Measurements from ENCODE around the gene GGT1.

The GGT1 gene

GRCh38 chr22:24555165-24556039 lies 47.6 kb upstream of the GGT1 start, which contains the start of gene SNRPD3 (continued):
- peak; percentile 92 for TF ChIP-seq PATZ1 (tag by site-specific recombination; IDR thresholded peaks at IDR 0.05)
- no peak for TF ChIP-seq BCL11A (tag by site-specific recombination; IDR thresholded peaks at IDR 0.05; ENCODE audit: low read depth)
- 0 out of 2 replicates have a peak, but pooled peaks have one; percentile 46 for TF ChIP-seq ZNF701 (tag by site-specific recombination; IDR thresholded peaks at IDR 0.05)
- peak; percentile 78; the same call in 1 of the 2 replicates for TF ChIP-seq OVOL3 (tag by site-specific recombination; IDR thresholded peaks at IDR 0.05)
- TF ChIP-seq ZBTB49 (tag by site-specific recombination; IDR thresholded peaks at IDR 0.05; ENCODE audit: low read depth), result no peak
- TF ChIP-seq ZNF561 (tag by site-specific recombination; IDR thresholded peaks at IDR 0.05; ENCODE audit: borderline replicate concordance), result peak; percentile 94
- TF ChIP-seq ZNF302 (tag by site-specific recombination; IDR thresholded peaks at IDR 0.05; ENCODE audit: low read depth), result 0 out of 2 replicates have a peak, but pooled peaks have one; percentile 21
- TF ChIP-seq ZNF558 (tag by site-specific recombination; IDR thresholded peaks at IDR 0.05), result 0 out of 2 replicates have a peak, but pooled peaks have one; percentile 66
- peak; percentile 92 for TF ChIP-seq INSM2 (tag by site-specific recombination; IDR thresholded peaks at IDR 0.05)
- TF ChIP-seq PRDM4 (tag by site-specific recombination; IDR thresholded peaks at IDR 0.05), result peak; percentile 63; the same call in 1 of the 2 replicates
- peak; percentile 99 for TF ChIP-seq ZNF501 (tag by site-specific recombination; IDR thresholded peaks at IDR 0.05)
- TF ChIP-seq ZBTB10 (tag by site-specific recombination; IDR thresholded peaks at IDR 0.05), result peak; percentile 79
- peak; percentile 87 for TF ChIP-seq EGR2 (tag by site-specific recombination; IDR thresholded peaks at IDR 0.05; ENCODE audit: low read depth)
- peak; percentile 86 for TF ChIP-seq ZSCAN30 (tag by site-specific recombination; IDR thresholded peaks at IDR 0.05)
- no peak for TF ChIP-seq GFI1B (tag by site-specific recombination; IDR thresholded peaks at IDR 0.05)
- TF ChIP-seq ZNF660 (tag by site-specific recombination; IDR thresholded peaks at IDR 0.05), result peak; percentile 90; the same call in 1 of the 2 replicates
- TF ChIP-seq ZSCAN23 (tag by site-specific recombination; IDR thresholded peaks at IDR 0.05), result peak; percentile 93
- no peak for TF ChIP-seq ZNF16 (tag by site-specific recombination; IDR thresholded peaks at IDR 0.05; ENCODE audit: low read depth)
- 0 out of 2 replicates have a peak, but pooled peaks have one; percentile 29 for TF ChIP-seq ZNF184 (tag by site-specific recombination; IDR thresholded peaks at IDR 0.05)
- peak; percentile 88 for TF ChIP-seq ZNF629 (tag by site-specific recombination; IDR thresholded peaks at IDR 0.05)
- TF ChIP-seq ZNF18 (tag by site-specific recombination; IDR thresholded peaks at IDR 0.05), result peak; percentile 75
- TF ChIP-seq ZIC2 (tag by site-specific recombination; IDR thresholded peaks at IDR 0.05), result peak; percentile 65
- peak; percentile 87 for TF ChIP-seq YY1 (tag by site-specific recombination; IDR thresholded peaks at IDR 0.05)
